HFFc6 (cell line): ENCODE measurements around the gene LMTK2. TPM values are rescaled to one million over a fixed set of nuclear protein-coding genes. Genes with fewer than 3 reads are reported as not detected.

Source experiments
- DNase-seq: peaks from one replicate; pipeline ENCODE4 v3.0.0-alpha.2; 2018
- H3K27ac Mint-ChIP-seq: 2 replicates; pipeline ENCODE4 v1.8.0; 2020; ENCODE audit warnings: mild to moderate bottlenecking, mixed read lengths
- H3K27me3 Mint-ChIP-seq: 2 replicates; pipeline ENCODE4 v1.8.0; 2021; ENCODE audit warnings: mild to moderate bottlenecking, moderate library complexity, mixed read lengths; ENCODE audit not compliant: insufficient read depth
- H3K36me3 Mint-ChIP-seq: 2 replicates; pipeline ENCODE4 v1.8.0; 2021; ENCODE audit warnings: low read depth, mixed read lengths
- H3K4me1 Mint-ChIP-seq: 2 replicates; pipeline ENCODE4 v1.8.0; 2020; ENCODE audit warnings: low read depth, mixed read lengths
- H3K4me3 Mint-ChIP-seq: 2 replicates; pipeline ENCODE4 v1.8.0; 2020; ENCODE audit warnings: mild to moderate bottlenecking, moderate library complexity, mixed read lengths
- H3K9me3 Mint-ChIP-seq: 2 replicates; pipeline ENCODE4 v1.8.0; 2020; ENCODE audit warnings: mild to moderate bottlenecking, mixed read lengths
- total RNA-seq, 6 experiments: library from RNA; stranded (reverse); fragmentation: NEBNext Ultra II Directional; extraction: Animal tissue kit (Norgen Biotek cat#: 25700); gene quantifications; 2 replicates in 1 of 6; 3 replicates in 5 of 6; pipeline ENCODE4 v1.2.3, GENCODE V29; 2021
- TF ChIP-seq, protein P1 (sequence below): fragments of 200-600 bp; sonication (generic); IDR thresholded peaks from 2 replicates; pipeline ENCODE4 v1.5.0; 2021; ENCODE audit warnings: antibody characterized with exemption, mild to moderate bottlenecking

The LMTK2 gene
- total RNA-seq, 6 experiments from 2014 or later, result 9.2 to 13.5 (median 10.0) TPM

DNA sequence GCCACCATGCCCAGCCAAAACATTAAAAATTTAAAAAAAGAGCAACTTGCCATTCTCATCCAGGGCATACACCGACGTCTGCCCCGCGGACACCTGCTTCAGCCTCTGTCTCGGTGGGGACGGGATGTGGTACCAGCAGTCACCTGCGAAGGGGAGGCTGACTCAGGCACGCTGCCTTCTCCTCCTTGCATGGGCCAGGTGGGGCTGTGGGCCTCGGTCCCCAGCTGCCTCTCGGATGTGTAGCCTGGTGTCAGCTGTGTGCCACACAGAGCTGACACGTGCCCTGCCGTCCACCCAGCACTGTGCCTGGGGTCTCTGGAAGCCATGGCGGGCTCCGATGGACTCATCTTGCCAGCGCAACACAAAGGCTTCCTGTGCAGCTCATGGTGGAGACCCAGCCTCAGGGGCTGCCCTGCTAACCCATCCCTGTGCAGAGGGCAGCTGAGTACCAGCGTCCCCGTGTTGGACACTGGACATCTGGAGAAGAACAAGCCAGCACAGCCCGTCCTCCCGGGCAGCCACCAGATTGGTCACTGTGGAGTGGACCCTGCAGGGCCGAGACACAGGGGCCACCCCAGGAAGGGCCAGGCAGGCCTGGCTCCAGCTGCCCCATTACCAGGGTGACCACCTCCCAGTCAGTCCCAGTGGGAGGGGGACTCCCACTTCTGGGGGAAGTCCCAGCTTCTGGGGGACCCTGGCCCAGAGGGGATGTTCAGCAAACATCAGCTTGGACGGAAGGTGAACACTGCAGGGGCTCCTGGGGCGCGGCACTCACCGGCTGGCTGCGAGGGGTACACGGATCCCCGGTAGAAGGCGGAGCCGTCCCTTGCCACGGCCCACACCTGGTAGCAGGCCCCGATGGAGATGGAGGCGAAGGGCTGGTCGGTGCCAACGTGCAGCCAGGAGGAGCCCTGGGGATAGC, 115.2 kb downstream of the LMTK2 start:
- DNase-seq, result no peak
- Mint-ChIP-seq H3K9me3 (no peaks in the 10 kb centered on the region), H3K27ac (no peak overlapping the region), H3K4me3 (no peak overlapping the region), H3K27me3 (no peaks in the 10 kb centered on the region; the same call in 1 of the 2 replicates), H3K36me3 (peaks cover 15% of the 10 kb centered on the region), H3K4me1 (peaks cover 16% of the 10 kb centered on the region)
- TF ChIP-seq, protein P1, sequence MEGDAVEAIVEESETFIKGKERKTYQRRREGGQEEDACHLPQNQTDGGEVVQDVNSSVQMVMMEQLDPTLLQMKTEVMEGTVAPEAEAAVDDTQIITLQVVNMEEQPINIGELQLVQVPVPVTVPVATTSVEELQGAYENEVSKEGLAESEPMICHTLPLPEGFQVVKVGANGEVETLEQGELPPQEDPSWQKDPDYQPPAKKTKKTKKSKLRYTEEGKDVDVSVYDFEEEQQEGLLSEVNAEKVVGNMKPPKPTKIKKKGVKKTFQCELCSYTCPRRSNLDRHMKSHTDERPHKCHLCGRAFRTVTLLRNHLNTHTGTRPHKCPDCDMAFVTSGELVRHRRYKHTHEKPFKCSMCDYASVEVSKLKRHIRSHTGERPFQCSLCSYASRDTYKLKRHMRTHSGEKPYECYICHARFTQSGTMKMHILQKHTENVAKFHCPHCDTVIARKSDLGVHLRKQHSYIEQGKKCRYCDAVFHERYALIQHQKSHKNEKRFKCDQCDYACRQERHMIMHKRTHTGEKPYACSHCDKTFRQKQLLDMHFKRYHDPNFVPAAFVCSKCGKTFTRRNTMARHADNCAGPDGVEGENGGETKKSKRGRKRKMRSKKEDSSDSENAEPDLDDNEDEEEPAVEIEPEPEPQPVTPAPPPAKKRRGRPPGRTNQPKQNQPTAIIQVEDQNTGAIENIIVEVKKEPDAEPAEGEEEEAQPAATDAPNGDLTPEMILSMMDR, result no peak

DNA sequence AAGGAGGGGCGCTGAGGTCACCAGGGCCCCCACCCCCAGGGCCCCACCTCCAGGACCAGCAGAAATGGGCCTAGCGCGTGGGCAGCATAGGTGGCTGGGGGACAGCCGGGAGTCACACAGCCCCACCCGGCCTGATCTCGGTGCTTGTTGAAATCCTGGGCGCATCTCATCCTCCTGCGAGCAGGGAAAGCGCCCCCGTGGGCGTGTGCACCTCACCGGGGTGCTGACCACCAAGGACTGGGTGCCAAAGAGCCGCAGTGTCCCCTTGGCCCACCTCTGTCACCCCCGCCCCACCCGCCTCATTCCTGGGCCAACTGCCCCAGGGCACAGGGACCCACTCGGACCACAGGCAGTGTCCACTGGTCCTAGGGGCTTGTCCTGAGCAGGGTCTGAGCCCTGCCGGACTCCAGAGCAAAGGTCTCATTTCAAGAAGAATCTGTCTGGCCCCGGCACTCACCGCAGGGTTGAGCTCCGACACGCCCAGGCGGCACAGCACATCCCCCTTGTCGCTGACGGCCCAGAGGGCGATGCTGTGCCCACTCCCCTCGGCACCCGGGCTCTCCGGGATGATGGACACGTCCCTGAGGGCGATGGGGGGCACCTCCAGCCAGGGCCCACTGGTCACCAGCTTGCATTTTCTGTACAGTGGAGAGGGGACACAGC, 116.0 kb downstream of the LMTK2 start:
- Mint-ChIP-seq H3K9me3 (no peaks in the 10 kb centered on the region), H3K4me1 (peaks cover 16% of the 10 kb centered on the region)

DNA sequence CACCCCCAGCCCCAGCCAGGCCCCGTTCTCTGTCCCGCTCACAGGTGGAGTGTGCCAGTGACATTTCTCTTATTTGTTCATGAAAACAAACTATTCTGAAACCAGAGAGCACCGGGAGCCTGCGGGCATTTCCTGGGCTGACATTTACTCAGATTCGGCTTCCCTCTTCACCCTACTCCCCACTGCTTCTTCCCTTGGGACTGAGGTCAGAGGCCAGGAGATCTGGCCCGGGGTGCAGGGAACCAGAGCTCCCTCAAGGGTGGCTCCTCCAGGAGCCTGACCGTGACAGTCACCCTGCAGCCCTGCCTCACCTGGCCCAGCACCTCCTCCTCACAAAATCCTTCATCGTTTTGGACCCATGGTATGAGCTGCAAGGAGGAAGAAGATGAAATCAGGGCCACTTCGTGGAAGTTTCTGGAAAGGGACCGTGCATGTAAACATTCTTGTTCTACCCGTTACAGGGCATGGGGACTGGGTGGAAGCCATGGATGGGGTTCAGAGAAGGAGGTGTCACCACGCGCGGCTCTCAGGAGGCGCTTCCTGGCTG, 116.8 kb downstream of the LMTK2 start:
- Mint-ChIP-seq H3K4me3 (no peak overlapping the region), H3K27me3 (no peaks in the 10 kb centered on the region; the same call in 1 of the 2 replicates), H3K9me3 (no peaks in the 10 kb centered on the region), H3K27ac (no peak overlapping the region), H3K36me3 (peaks cover 12% of the 10 kb centered on the region), H3K4me1 (peaks cover 12% of the 10 kb centered on the region)
- TF ChIP-seq, protein P1, result no peak
- DNase-seq, result no peak

More for the DNA sequence above, 116.0 kb downstream of the LMTK2 start:
- TF ChIP-seq, protein P1, result no peak
- Mint-ChIP-seq H3K27me3 (no peaks in the 10 kb centered on the region; the same call in 1 of the 2 replicates), H3K36me3 (peaks cover 15% of the 10 kb centered on the region), H3K4me3 (no peak overlapping the region), H3K27ac (no peak overlapping the region)
- DNase-seq, result no peak

DNA sequence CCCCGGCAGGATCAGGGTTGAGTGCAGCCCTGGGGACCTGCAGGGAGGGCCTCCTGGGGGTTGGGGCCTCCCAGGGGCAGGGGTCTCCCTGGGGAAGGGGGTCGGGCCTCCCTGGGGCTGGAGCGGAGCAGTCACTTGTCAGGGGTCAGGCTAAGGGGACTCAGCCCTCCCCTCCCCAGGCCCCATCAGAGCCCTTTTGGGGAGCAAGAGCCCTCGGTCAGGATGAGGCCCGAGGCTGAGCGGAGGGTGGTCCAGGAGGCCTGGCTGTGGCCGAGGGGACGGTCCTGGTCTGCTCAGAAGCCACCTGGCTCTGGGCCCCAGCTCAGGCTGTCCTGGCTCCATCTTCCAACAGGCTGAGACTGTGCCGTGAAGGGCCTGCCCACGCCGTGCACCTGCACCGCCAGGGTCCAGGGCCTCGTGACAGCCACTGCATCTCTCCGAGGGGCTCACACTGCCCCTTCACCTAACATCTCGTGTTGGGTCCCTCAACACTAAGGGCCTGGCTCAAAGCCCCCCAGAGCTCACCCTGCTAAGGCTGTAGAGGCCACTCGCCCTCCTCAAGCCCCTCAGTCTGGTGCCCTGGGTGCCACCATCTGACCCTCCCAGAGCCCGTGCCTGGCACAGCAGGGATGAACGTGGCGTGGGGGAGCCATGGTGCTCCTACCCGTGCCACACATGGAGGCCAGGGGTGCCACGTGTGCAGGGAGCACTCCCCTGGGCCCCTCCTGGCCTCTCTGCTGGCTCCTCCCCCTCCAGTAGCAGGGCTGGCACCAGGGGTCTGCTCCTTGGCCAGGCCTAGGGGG, 117.4 kb downstream of the LMTK2 start:
- TF ChIP-seq, protein P1, result no peak
- Mint-ChIP-seq H3K36me3 (peaks cover 9% of the 10 kb centered on the region), H3K9me3 (no peaks in the 10 kb centered on the region), H3K27me3 (no peaks in the 10 kb centered on the region), H3K4me3 (no peak overlapping the region), H3K27ac (no peak overlapping the region), H3K4me1 (peaks cover 6% of the 10 kb centered on the region)
- DNase-seq, result no peak

DNA sequence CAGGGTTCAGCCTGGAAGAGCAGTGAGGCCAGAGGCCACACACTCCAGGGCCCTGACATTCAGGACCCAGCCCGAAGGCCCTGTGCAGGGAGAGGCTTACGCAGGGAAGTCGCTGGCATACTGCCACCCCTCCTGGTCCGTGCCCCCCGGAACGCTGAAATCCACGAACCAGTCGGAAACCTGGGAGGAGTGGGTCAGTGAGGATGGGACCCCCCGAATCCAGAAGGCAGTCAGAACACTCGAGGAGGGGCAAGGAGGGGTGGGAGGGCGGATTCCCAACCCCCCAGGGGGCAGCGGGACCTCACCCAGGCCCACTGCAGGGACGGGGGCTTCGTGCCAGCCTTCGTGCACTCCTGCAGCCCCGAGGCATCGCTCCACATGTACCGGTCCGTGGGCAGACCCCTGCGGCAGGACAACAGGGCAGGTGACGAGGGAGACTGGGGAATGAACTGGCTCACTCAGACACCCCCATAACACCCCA, 118.1 kb downstream of the LMTK2 start:
- peaks cover 4% of the 10 kb centered on the region; the same call in 1 of the 2 replicates for H3K36me3 Mint-ChIP-seq
- TF ChIP-seq, protein P1, result no peak
- no peaks in the 10 kb centered on the region for H3K27me3 Mint-ChIP-seq
- H3K4me1 Mint-ChIP-seq, result no peaks in the 10 kb centered on the region
- no peak overlapping the region for H3K4me3 Mint-ChIP-seq
- H3K9me3 Mint-ChIP-seq, result no peaks in the 10 kb centered on the region
- no peak overlapping the region for H3K27ac Mint-ChIP-seq
- DNase-seq, result no peak
